CD4-positive, alpha-beta memory T cell (primary cell): ENCODE measurements around the gene PARD3B. TPM values are rescaled to one million over a fixed set of nuclear protein-coding genes. Genes with fewer than 3 reads are reported as not detected.

Source experiments
- CTCF ChIA-PET: fragments of 350-600 bp; sonication (Branson Sonifier 250); formaldehyde crosslinking; loops from one replicate; lab custom pipeline; 2021; ENCODE audit warnings: inconsistent platforms; ENCODE audit not compliant: partially characterized antibody; lab: Charles Lee
- POLR2A ChIA-PET: fragments of 350-600 bp; sonication (Branson Sonifier 250); formaldehyde crosslinking; loops from one replicate; lab custom pipeline; 2021; ENCODE audit not compliant: partially characterized antibody; lab: Charles Lee
- DNase-seq, 5 donors: peaks; one replicate each; pipeline versions ENCODE4 v3.0.0 to v3.0.0-alpha.2; 2020 to 2022; ENCODE audit warnings: mixed read lengths in 1 of 5
- H3K27ac ChIP-seq: one replicate; pipeline ENCODE4 v1.7.0; 2013; ENCODE audit warnings: low read depth, low read length
- H3K27me3 ChIP-seq: 2 replicates; pipeline ENCODE4 v1.7.0; 2013; ENCODE audit warnings: mild to moderate bottlenecking, low read length, moderate library complexity; ENCODE audit not compliant: insufficient read depth
- H3K36me3 ChIP-seq: 2 replicates; pipeline ENCODE4 v1.7.0; 2013; ENCODE audit warnings: mild to moderate bottlenecking, low read length, moderate library complexity; ENCODE audit not compliant: insufficient read depth
- H3K4me1 ChIP-seq: 2 replicates; pipeline ENCODE4 v1.7.0; 2013; ENCODE audit warnings: mild to moderate bottlenecking, low read length, moderate library complexity; ENCODE audit not compliant: insufficient read depth
- H3K4me3 ChIP-seq, 2 donors: one replicate each; pipeline ENCODE4 v1.7.0; 2013; ENCODE audit warnings: low read length in 2 of 2, mild to moderate bottlenecking in 1 of 2
- H3K9me3 ChIP-seq, 2 donors: one replicate each; pipeline ENCODE4 v1.7.0; 2013; ENCODE audit warnings: low read length in 2 of 2, control low read depth in 1 of 2; ENCODE audit not compliant: control insufficient read depth in 1 of 2
- H3K27ac Mint-ChIP-seq, 7 donors: one replicate each; pipeline ENCODE4 v1.8.0; 2020 to 2021; ENCODE audit warnings: mixed read lengths in 7 of 7, mild to moderate bottlenecking in 6 of 7, inconsistent platforms in 3 of 7, moderate library complexity in 3 of 7
- H3K27me3 Mint-ChIP-seq, 2 donors: one replicate each; pipeline ENCODE4 v1.8.0; 2020 to 2021; ENCODE audit warnings: mixed read lengths in 2 of 2
- H3K36me3 Mint-ChIP-seq, 2 donors: one replicate each; pipeline ENCODE4 v1.8.0; 2020 to 2021; ENCODE audit warnings: mixed read lengths in 2 of 2, inconsistent platforms in 1 of 2, mild to moderate bottlenecking in 1 of 2
- H3K4me1 Mint-ChIP-seq, 4 donors: one replicate each; pipeline ENCODE4 v1.8.0; 2020 to 2021; ENCODE audit warnings: mixed read lengths in 4 of 4, mild to moderate bottlenecking in 1 of 4
- H3K4me3 Mint-ChIP-seq, 8 donors: one replicate each; pipeline ENCODE4 v1.8.0; 2020 to 2021; ENCODE audit warnings: mixed read lengths in 8 of 8, mild to moderate bottlenecking in 7 of 8, moderate library complexity in 6 of 8, inconsistent platforms in 3 of 8
- H3K9me3 Mint-ChIP-seq, 8 donors: one replicate each; pipeline ENCODE4 v1.8.0; 2020 to 2021; ENCODE audit warnings: mixed read lengths in 8 of 8, mild to moderate bottlenecking in 5 of 8, inconsistent platforms in 3 of 8, moderate library complexity in 1 of 8
- intact Hi-C: fragments of 100-400 bp; cut with micrococcal nuclease; formaldehyde crosslinking; loops from one replicate; pipeline ENCODE4 v1.15.1; 2023
- polyA plus RNA-seq, 2 donors: library from polyadenylated mRNA; unstranded; fragments of 300-500 nt; fragmentation: Illumina TruSeq; gene quantifications; one replicate each; pipeline ENCODE4 v1.2.3, GENCODE V29; 2021
- total RNA-seq, 2 experiments: library from RNA; stranded (reverse); gene quantifications; one replicate each; pipeline ENCODE4 v1.2.3, GENCODE V29; 2021

The PARD3B gene
- total and polyA plus RNA-seq, 4 experiments from 2014 or later: 0.44 to 1.3 (median 1.2) TPM; not detected in 1

GRCh38 chr2:205086662-205087061, 541.4 kb downstream of the PARD3B start:
- Histone ChIP-seq H3K4me3 (no peak overlapping the region), H3K27me3 (no peaks in the 10 kb centered on the region), H3K36me3 (no peaks in the 10 kb centered on the region), H3K27ac (no peak overlapping the region), H3K4me1 (no peaks in the 10 kb centered on the region), H3K9me3 (no peaks in the 10 kb centered on the region)
- peaks cover 4 to 11% (median 8%) of the 10 kb centered on the region in 4 donors for H3K4me1 Mint-ChIP-seq
- DNase-seq: no peak
- H3K27ac Mint-ChIP-seq: no peak overlapping the region
- H3K9me3 Mint-ChIP-seq: peaks cover 0 to 4% (median 0%) of the 10 kb centered on the region in 8 donors
- intact Hi-C loops: no loop called here
- ChIA-PET POLR2A (no interaction called here), CTCF (no interaction called here)
- no peaks in the 10 kb centered on the region for H3K36me3 Mint-ChIP-seq
- no peaks in the 10 kb centered on the region for H3K27me3 Mint-ChIP-seq
- no peak overlapping the region for H3K4me3 Mint-ChIP-seq

- intact Hi-C loops: no loop called here
- Mint-ChIP-seq H3K27ac (no peak overlapping the region), H3K27me3 (no peaks in the 10 kb centered on the region), H3K9me3 (peaks cover 0 to 4% (median 0%) of the 10 kb centered on the region in 8 donors), H3K4me3 (no peak overlapping the region), H3K4me1 (peaks cover 12 to 20% (median 17%) of the 10 kb centered on the region in 4 donors), H3K36me3 (no peaks in the 10 kb centered on the region)
- ChIA-PET CTCF (no interaction called here), POLR2A (no interaction called here)
- DNase-seq: no peak
- Histone ChIP-seq H3K4me3 (no peak overlapping the region), H3K27me3 (no peaks in the 10 kb centered on the region), H3K9me3 (no peaks in the 10 kb centered on the region), H3K27ac (no peak overlapping the region), H3K36me3 (no peaks in the 10 kb centered on the region), H3K4me1 (peaks cover 8% of the 10 kb centered on the region)
These were observed 542.6 kb downstream of the PARD3B start for GRCh38 chr2:205087862-205088261.

- ChIA-PET CTCF (no interaction called here), POLR2A (no interaction called here)
- no peak overlapping the region for H3K4me3 Mint-ChIP-seq
- H3K9me3 ChIP-seq: no peaks in the 10 kb centered on the region
- no peaks in the 10 kb centered on the region for H3K36me3 Mint-ChIP-seq
- H3K9me3 Mint-ChIP-seq: peaks cover 0 to 4% (median 0%) of the 10 kb centered on the region in 8 donors
- peak overlapping the region in 1 of 7 donors; percentile 25 for H3K27ac Mint-ChIP-seq
- no peaks in the 10 kb centered on the region for H3K27me3 ChIP-seq
- H3K27me3 Mint-ChIP-seq: no peaks in the 10 kb centered on the region
- no peaks in the 10 kb centered on the region for H3K36me3 ChIP-seq
- intact Hi-C loops: no loop called here
- H3K4me1 Mint-ChIP-seq: peaks cover 14 to 30% (median 21%) of the 10 kb centered on the region in 4 donors
- no peak for DNase-seq
- H3K4me1 ChIP-seq: peaks cover 8% of the 10 kb centered on the region
- no peak overlapping the region for H3K4me3 ChIP-seq
- H3K27ac ChIP-seq: no peak overlapping the region
These were observed 544.7 kb downstream of the PARD3B start for GRCh38 chr2:205089958-205090357.

GRCh38 chr2:205091411-205091810, 546.1 kb downstream of the PARD3B start:
- ChIA-PET POLR2A (no interaction called here), CTCF (no interaction called here)
- intact Hi-C loops: no loop called here

GRCh38 chr2:205094031-205094430, 548.8 kb downstream of the PARD3B start:
- no peaks in the 10 kb centered on the region for H3K27me3 Mint-ChIP-seq
- ChIA-PET CTCF (interaction anchor here (1.6 kb wide), 1 partner anchor 14 kb away, joined by 4 read pairs; no protein-coding TSS in a partner anchor), POLR2A (no interaction called here)
- Histone ChIP-seq H3K27me3 (no peaks in the 10 kb centered on the region), H3K27ac (no peak overlapping the region), H3K36me3 (no peaks in the 10 kb centered on the region), H3K4me3 (no peak overlapping the region), H3K4me1 (peaks cover 8% of the 10 kb centered on the region), H3K9me3 (no peaks in the 10 kb centered on the region)
- DNase-seq: no peak
- peak overlapping the region in 1 of 8 donors; percentile 8 for H3K4me3 Mint-ChIP-seq
- no peaks in the 10 kb centered on the region for H3K36me3 Mint-ChIP-seq
- peaks cover 0 to 4% (median 0%) of the 10 kb centered on the region in 8 donors for H3K9me3 Mint-ChIP-seq
- H3K4me1 Mint-ChIP-seq: peaks cover 15 to 30% (median 21%) of the 10 kb centered on the region in 4 donors
- no peak overlapping the region for H3K27ac Mint-ChIP-seq
- intact Hi-C loops: no loop called here

More at GRCh38 chr2:205091411-205091810, 546.1 kb downstream of the PARD3B start:
- H3K9me3 ChIP-seq: no peaks in the 10 kb centered on the region
- DNase-seq: no peak
- H3K4me1 ChIP-seq: peaks cover 8% of the 10 kb centered on the region
- no peaks in the 10 kb centered on the region for H3K27me3 ChIP-seq
- H3K4me3 Mint-ChIP-seq: no peak overlapping the region
- H3K27ac ChIP-seq: no peak overlapping the region
- H3K4me1 Mint-ChIP-seq: peaks cover 17 to 30% (median 21%) of the 10 kb centered on the region in 4 donors
- no peaks in the 10 kb centered on the region for H3K36me3 ChIP-seq
- H3K27ac Mint-ChIP-seq: no peak overlapping the region
- H3K27me3 Mint-ChIP-seq: no peaks in the 10 kb centered on the region
- no peak overlapping the region for H3K4me3 ChIP-seq
- H3K9me3 Mint-ChIP-seq: peaks cover 0 to 4% (median 0%) of the 10 kb centered on the region in 8 donors
- no peaks in the 10 kb centered on the region for H3K36me3 Mint-ChIP-seq

- no peaks in the 10 kb centered on the region for H3K36me3 ChIP-seq
- ChIA-PET POLR2A (interaction anchor here (0.6 to 0.9 kb wide), 2 partner anchors 11 to 30 kb away, joined by 3 read pairs; no protein-coding TSS in a partner anchor), CTCF (no interaction called here)
- H3K4me3 ChIP-seq: no peak overlapping the region
- H3K27ac ChIP-seq: no peak overlapping the region
- H3K9me3 Mint-ChIP-seq: no peaks in the 10 kb centered on the region
- no peak overlapping the region for H3K27ac Mint-ChIP-seq
- intact Hi-C loops: no loop called here
- no peaks in the 10 kb centered on the region for H3K27me3 ChIP-seq
- no peak for DNase-seq
- no peaks in the 10 kb centered on the region for H3K36me3 Mint-ChIP-seq
- no peaks in the 10 kb centered on the region for H3K4me1 ChIP-seq
- peaks cover 0 to 2% (median 0%) of the 10 kb centered on the region in 4 donors for H3K4me1 Mint-ChIP-seq
- no peaks in the 10 kb centered on the region for H3K27me3 Mint-ChIP-seq
- H3K9me3 ChIP-seq: no peaks in the 10 kb centered on the region
- H3K4me3 Mint-ChIP-seq: no peak overlapping the region
These were observed 558.4 kb downstream of the PARD3B start for GRCh38 chr2:205103699-205104098.

GRCh38 chr2:205107810-205108209, 562.5 kb downstream of the PARD3B start:
- intact Hi-C loops: no loop called here
- Histone ChIP-seq H3K36me3 (no peaks in the 10 kb centered on the region), H3K9me3 (no peaks in the 10 kb centered on the region), H3K27ac (no peak overlapping the region), H3K27me3 (no peaks in the 10 kb centered on the region), H3K4me1 (no peaks in the 10 kb centered on the region), H3K4me3 (no peak overlapping the region)
- peaks cover 0 to 1% of the 10 kb centered on the region in 2 donors for H3K36me3 Mint-ChIP-seq
- ChIA-PET POLR2A (no interaction called here), CTCF (interaction anchor here (1.0 kb wide), 1 partner anchor 14 kb away, joined by 4 read pairs; no protein-coding TSS in a partner anchor)
- peaks cover 0 to 2% (median 0%) of the 10 kb centered on the region in 4 donors for H3K4me1 Mint-ChIP-seq
- no peak for DNase-seq
- no peaks in the 10 kb centered on the region for H3K27me3 Mint-ChIP-seq
- no peak overlapping the region for H3K4me3 Mint-ChIP-seq
- H3K27ac Mint-ChIP-seq: no peak overlapping the region
- H3K9me3 Mint-ChIP-seq: peaks cover 0 to 6% (median 3%) of the 10 kb centered on the region in 8 donors
